GM21576 (cell line): ENCODE results near the gene PLAC1.

Experiments
- ATAC-seq: cut with Tn5 transposase; IDR thresholded peaks from one replicate; pipeline ENCODE4 v1.9.1; 2021; ENCODE audit warnings: mild to moderate bottlenecking, moderate library complexity; ENCODE audit not compliant: unreplicated experiment

PLAC1 gene

DNA sequence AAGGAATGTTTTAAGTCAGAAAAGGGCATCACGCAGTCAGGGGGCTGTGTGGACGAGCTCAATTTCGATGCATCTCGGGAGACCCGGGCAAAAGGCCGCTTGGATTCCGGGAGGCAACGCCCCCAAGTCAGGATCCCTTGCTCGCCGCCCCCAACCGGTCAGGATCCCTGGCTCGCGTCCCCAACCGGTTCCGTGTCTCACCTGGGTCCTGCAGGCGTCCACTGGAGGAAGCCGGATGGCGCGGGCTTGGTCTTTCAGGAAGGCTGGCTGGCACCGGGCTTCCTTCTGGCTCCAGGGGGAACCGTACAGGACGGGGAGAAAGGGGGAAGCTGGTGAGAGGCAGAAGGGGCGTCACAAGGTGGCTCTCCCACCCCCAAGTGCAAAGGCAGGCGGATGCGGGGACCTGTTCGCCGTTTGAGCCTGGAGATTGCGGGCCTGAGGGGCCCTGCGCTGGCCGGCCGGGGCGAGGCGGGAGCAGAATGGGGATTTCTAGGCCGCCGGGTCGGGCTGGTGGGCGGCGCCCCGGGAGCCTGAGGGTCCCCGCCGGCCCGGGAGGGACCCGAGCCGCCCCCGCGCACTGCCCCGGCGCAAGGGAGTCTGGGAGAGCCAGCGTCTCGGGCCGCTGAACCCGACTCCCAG, 113.6 kb downstream of the PLAC1 start:
- ATAC-seq = no peak

DNA sequence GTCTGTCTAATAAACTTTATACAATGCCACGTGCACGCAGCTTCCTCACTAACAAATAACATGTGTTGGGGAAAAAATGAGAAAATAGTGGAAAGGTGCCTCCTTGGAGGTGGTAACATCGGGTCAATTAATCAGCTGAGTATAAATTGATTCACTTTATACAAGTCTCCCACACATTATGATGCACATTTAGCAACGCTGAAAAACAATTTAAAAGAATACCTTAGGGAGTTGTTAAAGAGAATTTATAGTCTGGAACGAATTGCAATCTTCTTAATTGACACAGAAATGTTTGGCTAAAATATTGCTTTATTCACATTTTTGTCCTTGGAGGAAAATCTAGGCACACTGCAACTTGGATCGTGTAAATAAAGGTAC, 114.1 kb downstream of the PLAC1 start:
- no peak for ATAC-seq

- ATAC-seq = no peak
These were observed 115.0 kb downstream of the PLAC1 start for GRCh38 chrX:134543288-134543687.

DNA sequence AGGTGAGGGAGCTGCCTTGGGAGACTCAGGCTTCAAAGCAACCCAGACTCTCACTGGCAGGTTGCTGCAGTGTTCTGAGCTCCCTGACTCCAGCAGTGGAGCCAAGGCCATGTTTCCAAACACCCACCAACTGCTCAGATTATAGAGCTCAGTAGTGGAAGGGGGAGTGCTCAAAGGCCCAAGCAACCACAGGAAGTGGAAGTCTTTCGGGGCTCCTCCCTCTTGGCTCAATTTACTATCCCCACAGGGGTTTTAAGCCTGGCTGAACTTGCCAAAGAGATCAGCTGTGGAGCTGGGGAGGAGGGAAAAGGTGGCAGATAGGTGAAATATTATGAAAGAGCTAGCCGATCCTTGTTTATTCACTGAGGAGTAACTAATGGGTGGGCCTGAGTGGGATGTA, 115.8 kb downstream of the PLAC1 start:
- ATAC-seq = peak; percentile 67

DNA sequence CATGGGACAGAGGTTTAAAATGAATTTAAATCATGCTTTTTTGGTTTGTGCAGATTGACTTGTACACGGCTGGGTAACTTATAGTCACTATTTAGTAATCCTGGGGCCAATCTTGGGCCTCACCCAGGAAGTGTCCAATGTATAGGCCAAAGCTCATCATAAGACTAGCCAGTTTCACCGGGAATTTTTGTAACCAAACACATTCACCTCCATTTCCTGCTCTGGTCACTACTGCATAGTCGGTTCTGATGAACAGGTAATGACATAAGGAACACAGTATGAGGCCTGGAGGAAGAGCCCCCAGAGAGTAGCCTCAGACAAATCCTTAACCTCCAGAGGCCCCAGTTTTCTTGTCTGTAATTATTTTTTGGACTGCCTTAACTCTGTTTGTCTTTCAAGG, 116.4 kb downstream of the PLAC1 start:
- no peak for ATAC-seq

DNA sequence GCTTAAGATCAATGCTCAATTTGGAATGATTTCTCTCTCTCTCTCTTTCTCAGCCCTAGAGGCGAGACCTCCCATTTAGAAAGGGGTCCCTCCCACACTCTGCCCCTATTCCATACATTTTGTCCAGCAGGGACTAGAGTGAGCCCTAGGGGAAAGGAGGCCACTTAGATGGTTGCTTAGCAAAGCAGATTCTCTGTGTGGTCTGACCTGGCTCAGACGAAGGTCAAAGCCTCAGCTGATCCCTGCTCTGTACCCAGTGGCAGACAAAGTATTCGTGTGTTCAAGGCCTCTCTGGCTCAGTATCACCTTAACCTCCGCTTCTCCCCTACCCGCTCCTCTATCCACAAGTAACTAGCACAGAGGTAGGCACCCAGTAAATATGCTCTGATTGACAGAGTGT, 120.0 kb downstream of the PLAC1 start:
- no peak for ATAC-seq

- no peak for ATAC-seq
These were observed 120.9 kb downstream of the PLAC1 start for GRCh38 chrX:134537179-134537955.

DNA sequence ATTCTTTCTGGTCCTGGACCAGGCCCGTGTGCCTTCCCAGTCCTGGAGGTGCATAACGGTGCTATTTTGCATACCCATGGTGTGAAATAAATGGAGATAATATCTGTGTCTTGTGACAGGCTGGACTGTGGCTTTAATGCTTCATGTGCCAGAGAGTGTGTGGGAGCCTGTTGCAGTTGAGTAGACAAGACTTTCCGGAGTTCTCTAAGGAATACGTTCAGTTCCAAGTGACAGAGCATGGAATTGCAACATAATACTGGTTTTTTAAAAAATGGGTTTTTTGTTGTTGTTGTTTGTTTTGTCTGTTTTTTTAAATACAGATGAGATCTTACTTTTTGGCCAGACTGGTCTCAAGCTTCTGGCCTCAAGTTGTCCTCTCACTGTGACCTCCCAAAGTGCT, 124.3 kb downstream of the PLAC1 start:
- ATAC-seq = no peak

- no peak for ATAC-seq
These were observed 124.9 kb downstream of the PLAC1 start for GRCh38 chrX:134533352-134533751.

- ATAC-seq = no peak
These were observed 127.4 kb downstream of the PLAC1 start for GRCh38 chrX:134530845-134531244.

DNA sequence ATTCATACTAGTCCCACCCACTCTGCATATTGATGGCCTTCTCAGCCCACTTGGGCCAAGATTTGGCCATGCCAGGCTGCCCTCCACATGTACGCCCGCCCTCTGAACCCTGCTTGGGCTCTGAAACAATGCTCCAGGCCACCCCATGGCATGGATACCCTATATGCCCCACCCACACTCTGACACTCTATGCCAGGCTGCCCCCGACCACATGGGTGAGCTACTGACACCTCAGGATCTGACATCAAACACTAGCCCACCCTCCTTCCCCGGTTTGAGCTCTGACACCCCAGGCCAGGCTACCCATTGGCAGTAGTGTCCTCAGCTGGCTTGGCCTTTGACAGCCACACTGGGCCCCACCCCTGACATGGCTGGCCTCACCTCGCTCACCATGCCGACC, 128.8 kb downstream of the PLAC1 start:
- ATAC-seq = no peak

- ATAC-seq = no peak
These were observed 129.3 kb downstream of the PLAC1 start for GRCh38 chrX:134528960-134529359.

- ATAC-seq = no peak
These were observed 131.9 kb downstream of the PLAC1 start for GRCh38 chrX:134526399-134526798.

GRCh38 chrX:134525086-134525792, 133.0 kb downstream of the PLAC1 start:
- no peak for ATAC-seq

DNA sequence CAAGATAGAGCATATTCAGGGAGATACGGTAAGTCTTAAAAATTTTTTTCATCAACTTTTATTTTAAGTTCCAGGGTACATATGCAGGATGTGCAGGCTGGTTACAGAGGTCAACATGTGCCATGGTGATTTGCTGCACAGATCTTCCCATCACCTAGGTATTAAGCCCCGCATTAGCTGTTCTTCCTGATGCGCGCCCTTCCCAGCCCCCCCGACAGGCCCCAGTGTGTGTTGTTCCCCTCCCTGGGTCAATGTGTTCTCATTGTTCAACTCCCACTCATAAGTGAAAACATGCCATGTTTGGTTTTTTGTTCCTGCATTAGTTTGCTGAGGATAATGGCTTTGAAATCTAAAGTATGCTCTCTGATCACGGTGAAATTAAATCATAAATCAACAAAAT, 134.1 kb downstream of the PLAC1 start:
- no peak for ATAC-seq

DNA sequence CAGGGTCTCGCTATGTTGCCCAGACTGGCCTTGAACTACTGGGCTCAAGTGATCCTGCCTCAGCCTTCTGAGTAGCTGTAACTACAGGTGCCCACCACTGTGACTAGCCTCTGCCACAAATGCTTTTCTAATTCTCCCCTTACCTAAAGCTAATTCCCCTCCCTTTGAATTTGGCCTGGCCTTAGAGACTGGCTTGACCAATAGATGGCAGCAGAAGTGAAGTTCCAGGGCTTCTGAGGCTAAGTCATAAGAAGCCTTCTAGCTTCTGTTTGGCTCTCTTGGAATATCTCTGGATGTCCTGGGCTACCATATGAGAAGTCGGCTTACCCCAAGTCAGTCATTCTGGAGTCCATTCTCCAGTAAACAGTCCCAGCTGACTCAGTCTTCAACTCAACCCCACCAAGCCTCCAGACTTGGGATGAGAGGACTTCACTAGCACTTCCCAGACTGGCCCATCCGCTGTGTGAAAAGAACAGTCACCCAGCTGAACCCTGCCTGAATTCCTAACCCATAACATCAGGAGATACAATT, 137.3 kb downstream of the PLAC1 start:
- no peak for ATAC-seq
